Neutrophil (primary cell): Measurements from ENCODE around the gene SSBP3.

Source experiments
- H3K27ac ChIP-seq: fragments of 200-600 bp; sonication (generic); 2 replicates; pipeline ENCODE4 v1.5.1; 2016; ENCODE audit warnings: mild to moderate bottlenecking, moderate library complexity
- H3K27me3 ChIP-seq: fragments of 200-600 bp; sonication (generic); 2 replicates; pipeline ENCODE4 v1.6.0; 2016; ENCODE audit warnings: mild to moderate bottlenecking
- H3K36me3 ChIP-seq: fragments of 200-600 bp; sonication (generic); 2 replicates; pipeline ENCODE4 v1.5.1; 2017
- H3K4me1 ChIP-seq, 2 experiments: fragments of 200-600 bp in 1 of 2; sonication (generic) in 1 of 2; 1 replicate in 1 of 2; 2 replicates in 1 of 2; pipeline versions ENCODE4 v1.5.1 to v1.6.1; 2013 to 2016; ENCODE audit warnings: low read depth in 1 of 2, low read length in 1 of 2, mild to moderate bottlenecking in 1 of 2, moderate library complexity in 1 of 2; ENCODE audit not compliant: control insufficient read depth in 1 of 2, insufficient read depth in 1 of 2
- H3K4me3 ChIP-seq, 2 experiments: fragments of 200-600 bp in 1 of 2; sonication (generic) in 1 of 2; 1 replicate in 1 of 2; 2 replicates in 1 of 2; pipeline ENCODE4 v1.5.1; 2013 to 2016; ENCODE audit warnings: low read depth in 1 of 2, low read length in 1 of 2, mild to moderate bottlenecking in 1 of 2, moderate library complexity in 1 of 2
- H3K9me3 ChIP-seq: fragments of 200-600 bp; sonication (generic); 2 replicates; pipeline ENCODE4 v1.5.1; 2016
- TF ChIP-seq, protein P1 (sequence below): fragments of 200-600 bp; sonication (generic); IDR thresholded peaks from 2 replicates; pipeline ENCODE4 v1.5.1; 2016; ENCODE audit warnings: antibody characterized with exemption

SSBP3 gene

DNA sequence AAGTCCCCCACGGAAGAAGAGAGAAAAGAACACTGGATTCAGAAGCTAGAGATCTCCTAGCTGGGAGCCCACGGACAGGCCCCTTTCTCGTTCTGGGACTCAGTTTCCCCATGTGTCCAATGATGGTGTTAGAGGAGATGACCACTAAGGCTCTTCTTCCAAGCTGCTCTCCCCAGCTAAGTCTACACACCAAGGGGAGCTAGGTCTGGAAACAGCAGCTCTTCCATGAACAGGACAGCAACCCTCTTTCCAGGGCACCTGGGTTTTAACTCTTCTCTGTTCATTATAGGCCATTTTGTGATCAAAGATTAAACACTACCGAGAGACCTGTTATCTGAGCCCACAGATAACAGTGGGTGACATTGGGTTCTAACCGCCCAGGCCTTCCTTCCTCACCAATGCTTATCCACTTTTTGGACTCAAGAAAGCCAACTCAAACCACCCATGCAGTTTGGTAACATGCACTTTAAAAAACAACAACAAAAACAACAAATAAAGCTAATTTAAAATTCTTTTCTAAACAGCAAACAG, 120.3 kb downstream of the SSBP3 start:
- H3K9me3 ChIP-seq: no peaks in the 10 kb centered on the region
- no peak overlapping the region for H3K4me3 ChIP-seq
- H3K27ac ChIP-seq: no peak overlapping the region
- peaks cover 3 to 4% of the 10 kb centered on the region in 2 experiments for H3K4me1 ChIP-seq
- TF ChIP-seq, protein P1, sequence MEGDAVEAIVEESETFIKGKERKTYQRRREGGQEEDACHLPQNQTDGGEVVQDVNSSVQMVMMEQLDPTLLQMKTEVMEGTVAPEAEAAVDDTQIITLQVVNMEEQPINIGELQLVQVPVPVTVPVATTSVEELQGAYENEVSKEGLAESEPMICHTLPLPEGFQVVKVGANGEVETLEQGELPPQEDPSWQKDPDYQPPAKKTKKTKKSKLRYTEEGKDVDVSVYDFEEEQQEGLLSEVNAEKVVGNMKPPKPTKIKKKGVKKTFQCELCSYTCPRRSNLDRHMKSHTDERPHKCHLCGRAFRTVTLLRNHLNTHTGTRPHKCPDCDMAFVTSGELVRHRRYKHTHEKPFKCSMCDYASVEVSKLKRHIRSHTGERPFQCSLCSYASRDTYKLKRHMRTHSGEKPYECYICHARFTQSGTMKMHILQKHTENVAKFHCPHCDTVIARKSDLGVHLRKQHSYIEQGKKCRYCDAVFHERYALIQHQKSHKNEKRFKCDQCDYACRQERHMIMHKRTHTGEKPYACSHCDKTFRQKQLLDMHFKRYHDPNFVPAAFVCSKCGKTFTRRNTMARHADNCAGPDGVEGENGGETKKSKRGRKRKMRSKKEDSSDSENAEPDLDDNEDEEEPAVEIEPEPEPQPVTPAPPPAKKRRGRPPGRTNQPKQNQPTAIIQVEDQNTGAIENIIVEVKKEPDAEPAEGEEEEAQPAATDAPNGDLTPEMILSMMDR: no peak
- H3K27me3 ChIP-seq: no peaks in the 10 kb centered on the region
- no peaks in the 10 kb centered on the region for H3K36me3 ChIP-seq

DNA sequence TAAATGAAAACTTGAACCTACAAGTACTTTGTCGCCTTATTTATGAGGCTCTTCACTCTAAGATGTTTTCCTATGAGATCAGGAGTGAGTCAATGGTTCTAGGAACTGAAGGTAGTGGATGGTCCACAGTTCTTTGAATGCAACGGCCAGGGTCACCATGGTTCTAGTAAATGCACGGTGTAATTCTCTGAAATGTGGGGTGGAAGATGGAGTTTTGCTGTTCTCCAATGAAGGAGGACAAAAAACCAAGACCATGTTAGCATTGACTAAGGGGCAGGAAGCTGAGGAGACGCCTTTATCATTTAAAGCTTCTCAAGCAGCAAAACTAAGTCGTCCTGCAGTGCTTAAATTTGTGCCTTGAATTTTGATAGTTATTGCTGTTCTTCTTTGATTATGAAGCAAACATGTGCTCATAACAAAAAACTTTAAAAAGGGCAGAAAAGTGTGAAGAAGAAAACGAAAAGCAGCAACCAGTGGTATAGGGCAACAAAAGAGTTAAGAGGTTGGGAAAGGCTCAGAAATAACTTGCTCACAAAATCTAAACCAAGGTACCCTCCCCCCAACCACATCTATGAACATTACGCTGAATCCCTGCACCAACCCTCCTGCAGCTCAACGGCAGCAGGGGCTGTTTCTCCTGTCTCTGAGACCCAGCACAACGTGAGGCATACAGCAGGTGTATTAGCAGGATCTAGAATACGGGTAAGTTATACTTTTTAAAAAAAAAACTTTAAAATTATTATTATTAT, 121.2 kb downstream of the SSBP3 start:
- TF ChIP-seq, protein P1: no peak
- H3K9me3 ChIP-seq: no peaks in the 10 kb centered on the region
- no peak overlapping the region for H3K4me3 ChIP-seq
- no peaks in the 10 kb centered on the region for H3K27me3 ChIP-seq
- H3K27ac ChIP-seq: no peak overlapping the region
- H3K36me3 ChIP-seq: peaks cover 4% of the 10 kb centered on the region
- peaks cover 3 to 4% of the 10 kb centered on the region in 2 experiments for H3K4me1 ChIP-seq

DNA sequence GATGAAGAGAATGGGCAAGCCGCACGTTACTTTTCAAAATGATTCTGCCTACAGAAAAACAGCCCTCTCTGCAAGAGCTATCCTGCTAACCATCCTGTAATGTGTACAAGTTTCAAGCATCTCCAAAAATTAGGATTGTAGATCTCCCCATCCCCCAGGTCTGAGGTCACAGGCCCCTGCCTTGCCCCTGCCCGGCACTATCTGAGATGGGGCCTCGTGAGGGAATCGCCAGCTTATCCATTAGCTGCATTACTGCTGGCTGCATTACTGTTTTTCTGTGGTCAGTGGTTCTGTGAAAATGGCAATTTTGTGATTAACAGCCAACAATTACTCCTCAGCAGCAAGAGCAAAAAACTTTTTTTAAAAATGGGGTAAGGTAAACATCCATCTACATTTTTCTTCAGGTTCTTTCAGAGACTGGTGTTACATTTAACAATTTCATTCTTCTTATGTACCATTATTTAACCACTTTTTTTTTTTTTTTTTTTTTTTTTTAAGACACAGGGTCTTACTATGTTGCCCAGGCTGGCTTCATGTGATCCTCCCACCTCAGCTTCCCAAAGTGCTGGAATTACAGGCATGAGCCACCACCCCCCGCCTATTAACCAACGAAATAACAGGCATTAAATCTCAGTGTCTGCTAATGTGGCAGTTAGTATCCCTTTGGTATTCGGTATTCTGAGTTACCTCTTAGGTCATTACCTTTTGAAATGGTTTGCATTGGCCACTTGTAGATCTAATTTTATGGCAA, 122.4 kb downstream of the SSBP3 start:
- Histone ChIP-seq H3K4me3 (no peak overlapping the region), H3K27me3 (no peaks in the 10 kb centered on the region), H3K4me1 (peaks cover 3 to 4% of the 10 kb centered on the region in 2 experiments), H3K27ac (no peak overlapping the region), H3K9me3 (no peaks in the 10 kb centered on the region), H3K36me3 (peaks cover 4% of the 10 kb centered on the region)
- TF ChIP-seq, protein P1: no peak

DNA sequence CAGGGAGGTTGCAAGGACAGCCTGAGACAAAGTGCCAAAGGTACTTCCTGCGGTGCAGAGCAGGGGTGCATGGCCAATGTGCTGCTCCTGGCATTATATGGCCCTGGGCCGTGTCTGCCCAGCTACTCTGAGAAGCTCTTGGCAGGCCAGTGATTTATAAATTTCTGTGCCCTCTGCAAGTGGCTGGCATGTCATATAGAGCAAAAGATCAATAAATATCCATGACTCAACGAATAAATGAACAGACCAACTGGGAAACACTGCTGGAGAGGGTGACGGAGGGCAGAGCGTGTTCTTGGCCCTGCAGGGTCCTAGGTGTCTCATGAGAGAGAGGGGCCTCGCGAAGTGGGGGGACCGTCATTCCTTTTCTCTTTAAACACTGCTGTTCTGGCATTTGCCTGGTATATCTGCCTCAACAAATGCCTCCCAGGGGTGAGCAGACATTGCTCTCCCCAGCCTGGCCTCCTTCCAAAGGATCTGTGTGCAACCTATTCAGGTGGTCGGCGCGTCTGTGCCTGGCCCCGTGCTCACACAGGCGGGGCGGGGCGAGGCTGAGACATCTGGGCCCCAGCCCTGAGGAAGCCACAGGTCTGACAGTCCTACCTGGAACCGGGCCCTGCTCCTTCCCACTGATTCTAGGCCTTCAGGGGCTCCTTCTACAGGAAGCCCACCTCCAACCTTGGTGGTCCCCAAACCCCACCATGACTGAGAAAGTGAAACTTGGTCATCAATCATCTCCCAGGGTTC, 123.9 kb downstream of the SSBP3 start:
- Histone ChIP-seq H3K27ac (no peak overlapping the region), H3K27me3 (no peaks in the 10 kb centered on the region), H3K4me1 (peaks cover 3 to 4% of the 10 kb centered on the region in 2 experiments), H3K36me3 (peaks cover 4% of the 10 kb centered on the region), H3K4me3 (no peak overlapping the region), H3K9me3 (no peaks in the 10 kb centered on the region)
- TF ChIP-seq, protein P1: no peak

DNA sequence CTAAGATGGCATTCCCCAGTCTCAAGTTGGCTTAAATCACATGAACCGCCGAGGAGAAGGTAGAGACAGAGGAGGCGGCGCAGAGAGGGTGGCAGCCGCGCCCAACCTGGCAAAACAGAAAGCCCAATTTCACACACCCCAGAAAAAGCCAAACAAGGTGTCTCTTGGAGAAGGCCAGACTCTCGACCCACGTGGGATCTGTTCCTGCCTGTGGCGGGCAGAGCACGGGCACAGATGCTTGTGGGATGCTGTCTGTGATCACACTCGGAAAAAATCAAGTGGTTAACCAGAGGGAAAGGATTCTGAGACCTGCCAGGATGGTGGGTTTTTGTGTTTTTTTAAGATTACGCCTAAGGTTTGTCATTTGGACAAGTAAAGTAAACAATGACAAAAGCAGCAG, 125.5 kb downstream of the SSBP3 start:
- no peak overlapping the region for H3K27ac ChIP-seq

More for the DNA sequence above, 125.5 kb downstream of the SSBP3 start:
- H3K36me3 ChIP-seq: peaks cover 4% of the 10 kb centered on the region
- no peak overlapping the region for H3K4me3 ChIP-seq
- no peaks in the 10 kb centered on the region for H3K9me3 ChIP-seq
- no peaks in the 10 kb centered on the region for H3K27me3 ChIP-seq
- H3K4me1 ChIP-seq: peaks cover 3 to 4% of the 10 kb centered on the region in 2 experiments
- TF ChIP-seq, protein P1: no peak
